Neural progenitor cell (in vitro differentiated cells): ENCODE measurements around the gene CHST4. TPM values are rescaled to one million over a fixed set of nuclear protein-coding genes. Genes with fewer than 3 reads are reported as not detected.
A peak's percentile ranks its signal among the peaks of the same experiment; 100 is the strongest.

ENCODE experiments used
- DNase-seq: peaks from one replicate; pipeline ENCODE4 v3.0.0-alpha.2; 2016; ENCODE audit warnings: low spot score
- H2AFZ ChIP-seq: fragments of 200-600 bp; sonication (generic); replicated peaks from 2 replicates; pipeline ENCODE4 v1.6.1; 2016; ENCODE audit warnings: antibody characterized with exemption
- H3F3A ChIP-seq: fragments of 200-600 bp; sonication (generic); 2 replicates; pipeline ENCODE4 v1.6.1; 2016; ENCODE audit warnings: antibody characterized with exemption, low read depth
- H3K27ac ChIP-seq: fragments of 200-600 bp; sonication (generic); 2 replicates; pipeline ENCODE4 v1.5.1; 2016; ENCODE audit warnings: mild to moderate bottlenecking
- H3K27me3 ChIP-seq: fragments of 200-600 bp; sonication (generic); 2 replicates; pipeline ENCODE4 v1.6.1; 2016; ENCODE audit warnings: mild to moderate bottlenecking, moderate library complexity
- H3K36me3 ChIP-seq: fragments of 200-600 bp; sonication (generic); 2 replicates; pipeline ENCODE4 v1.5.1; 2016
- H3K4me1 ChIP-seq: fragments of 200-600 bp; sonication (generic); 2 replicates; pipeline ENCODE4 v1.6.1; 2016; ENCODE audit warnings: mixed run types
- H3K4me2 ChIP-seq: fragments of 200-600 bp; sonication (generic); 2 replicates; pipeline ENCODE4 v1.6.1; 2016
- H3K4me3 ChIP-seq: fragments of 200-600 bp; sonication (generic); 2 replicates; pipeline ENCODE4 v1.5.1; 2016
- H3K79me2 ChIP-seq: fragments of 200-600 bp; sonication (generic); 2 replicates; pipeline ENCODE4 v1.6.1; 2016; ENCODE audit warnings: low read depth
- H3K9ac ChIP-seq: fragments of 200-600 bp; sonication (generic); 2 replicates; pipeline ENCODE4 v1.6.1; 2016
- H3K9me3 ChIP-seq: fragments of 200-600 bp; sonication (generic); 2 replicates; pipeline ENCODE4 v1.5.1; 2016; ENCODE audit warnings: low read depth
- H4K20me1 ChIP-seq: fragments of 200-600 bp; sonication (generic); 2 replicates; pipeline ENCODE4 v1.6.1; 2016; ENCODE audit warnings: low read depth
- H3K27ac Mint-ChIP-seq: 3 replicates; pipeline ENCODE4 v1.8.0; 2021; ENCODE audit warnings: mixed read lengths
- H3K27me3 Mint-ChIP-seq: 2 replicates; pipeline ENCODE4 v1.8.0; 2022; ENCODE audit warnings: low read depth, mild to moderate bottlenecking, inconsistent platforms, moderate library complexity, mixed read lengths; ENCODE audit not compliant: insufficient read depth
- H3K36me3 Mint-ChIP-seq: 3 replicates; pipeline ENCODE4 v1.8.0; 2021; ENCODE audit warnings: mixed read lengths
- H3K4me1 Mint-ChIP-seq: 3 replicates; pipeline ENCODE4 v1.8.0; 2021; ENCODE audit warnings: mixed read lengths
- H3K4me3 Mint-ChIP-seq: 3 replicates; pipeline ENCODE4 v1.8.0; 2021; ENCODE audit warnings: mild to moderate bottlenecking, moderate library complexity, mixed read lengths
- H3K9me3 Mint-ChIP-seq: 3 replicates; pipeline ENCODE4 v1.8.0; 2020; ENCODE audit warnings: mixed read lengths
- EZH2 ChIP-seq: fragments of 200-600 bp; sonication (generic); IDR thresholded peaks from 2 replicates; pipeline ENCODE4 v1.6.1; 2017; ENCODE audit warnings: antibody characterized with exemption, mild to moderate bottlenecking, moderate library complexity
- EZH2phosphoT487 ChIP-seq: fragments of 200-600 bp; sonication (generic); IDR thresholded peaks from 2 replicates; pipeline ENCODE4 v1.6.1; 2017; ENCODE audit warnings: antibody characterized with exemption
- total RNA-seq: library from RNA; depleted of rRNA; stranded (reverse); fragments of >200 nt; gene quantifications from 2 replicates; pipeline ENCODE4 v1.2.3, GENCODE V29; 2015; ENCODE audit warnings: low replicate concordance
- TF ChIP-seq, protein P1 (sequence below): fragments of 200-600 bp; sonication (generic); IDR thresholded peaks from 2 replicates; pipeline ENCODE4 v1.5.1; 2017; ENCODE audit warnings: antibody characterized with exemption, mild to moderate bottlenecking

Gene CHST4
- total RNA-seq, 1 donor from 2014 or later: not detected

- Histone ChIP-seq H3K4me2 (no peak overlapping the region), H3K27ac (no peak overlapping the region), H3K27me3 (peaks cover 16% of the 10 kb centered on the region), H3F3A (no peaks in the 10 kb centered on the region), H3K4me1 (no peaks in the 10 kb centered on the region), H3K9me3 (no peaks in the 10 kb centered on the region), H3K4me3 (no peak overlapping the region), H2AFZ (no peak overlapping the region), H3K9ac (no peak overlapping the region), H3K36me3 (no peaks in the 10 kb centered on the region), H3K79me2 (no peaks in the 10 kb centered on the region), H4K20me1 (no peaks in the 10 kb centered on the region)
- Mint-ChIP-seq H3K27ac (no peak overlapping the region), H3K27me3 (no peaks in the 10 kb centered on the region), H3K4me3 (no peak overlapping the region), H3K9me3 (no peaks in the 10 kb centered on the region), H3K36me3 (no peaks in the 10 kb centered on the region), H3K4me1 (no peaks in the 10 kb centered on the region)
- DNase-seq: no peak
- TF ChIP-seq EZH2 (no peak), EZH2phosphoT487 (no peak)
- TF ChIP-seq, protein P1, sequence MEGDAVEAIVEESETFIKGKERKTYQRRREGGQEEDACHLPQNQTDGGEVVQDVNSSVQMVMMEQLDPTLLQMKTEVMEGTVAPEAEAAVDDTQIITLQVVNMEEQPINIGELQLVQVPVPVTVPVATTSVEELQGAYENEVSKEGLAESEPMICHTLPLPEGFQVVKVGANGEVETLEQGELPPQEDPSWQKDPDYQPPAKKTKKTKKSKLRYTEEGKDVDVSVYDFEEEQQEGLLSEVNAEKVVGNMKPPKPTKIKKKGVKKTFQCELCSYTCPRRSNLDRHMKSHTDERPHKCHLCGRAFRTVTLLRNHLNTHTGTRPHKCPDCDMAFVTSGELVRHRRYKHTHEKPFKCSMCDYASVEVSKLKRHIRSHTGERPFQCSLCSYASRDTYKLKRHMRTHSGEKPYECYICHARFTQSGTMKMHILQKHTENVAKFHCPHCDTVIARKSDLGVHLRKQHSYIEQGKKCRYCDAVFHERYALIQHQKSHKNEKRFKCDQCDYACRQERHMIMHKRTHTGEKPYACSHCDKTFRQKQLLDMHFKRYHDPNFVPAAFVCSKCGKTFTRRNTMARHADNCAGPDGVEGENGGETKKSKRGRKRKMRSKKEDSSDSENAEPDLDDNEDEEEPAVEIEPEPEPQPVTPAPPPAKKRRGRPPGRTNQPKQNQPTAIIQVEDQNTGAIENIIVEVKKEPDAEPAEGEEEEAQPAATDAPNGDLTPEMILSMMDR: no peak
Measured at GRCh38 chr16:71493213-71493612, 33.0 kb upstream of the CHST4 start.

DNA sequence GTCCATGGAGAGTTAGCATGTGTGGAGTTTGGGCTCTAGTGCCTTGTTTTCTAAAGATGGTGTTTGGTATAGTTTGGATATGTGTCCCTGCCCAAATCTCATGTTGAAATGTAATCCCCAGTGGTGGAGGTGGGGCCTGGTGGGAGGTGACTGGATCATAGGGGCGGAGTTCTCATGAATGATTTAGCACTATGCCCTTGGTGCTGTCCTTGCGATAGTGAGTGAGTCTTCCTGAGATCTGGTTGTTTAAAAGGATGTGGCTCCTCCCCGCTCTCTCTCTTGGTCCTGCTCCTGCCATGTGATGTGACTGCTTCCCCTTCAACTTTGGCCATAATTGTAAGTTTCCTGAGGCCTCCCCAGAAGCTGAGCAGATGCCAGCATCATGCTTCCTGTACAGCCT, 28.2 kb upstream of the CHST4 start:
- Mint-ChIP-seq H3K9me3 (no peaks in the 10 kb centered on the region), H3K27ac (no peak overlapping the region), H3K36me3 (no peaks in the 10 kb centered on the region), H3K4me1 (no peaks in the 10 kb centered on the region), H3K4me3 (no peak overlapping the region), H3K27me3 (peaks cover 4% of the 10 kb centered on the region)
- H4K20me1 ChIP-seq: no peaks in the 10 kb centered on the region
- H3K4me2 ChIP-seq: no peak overlapping the region
- no peaks in the 10 kb centered on the region for H3F3A ChIP-seq
- H3K9me3 ChIP-seq: no peaks in the 10 kb centered on the region
- no peak overlapping the region for H3K9ac ChIP-seq
- DNase-seq: no peak
- no peaks in the 10 kb centered on the region for H3K27me3 ChIP-seq
- no peaks in the 10 kb centered on the region for H3K36me3 ChIP-seq
- no peak overlapping the region for H2AFZ ChIP-seq
- no peaks in the 10 kb centered on the region for H3K79me2 ChIP-seq
- H3K4me3 ChIP-seq: no peak overlapping the region
- no peak for TF ChIP-seq EZH2phosphoT487
- TF ChIP-seq, protein P1: no peak
- TF ChIP-seq EZH2: no peak
- H3K27ac ChIP-seq: no peak overlapping the region
- no peaks in the 10 kb centered on the region for H3K4me1 ChIP-seq

DNA sequence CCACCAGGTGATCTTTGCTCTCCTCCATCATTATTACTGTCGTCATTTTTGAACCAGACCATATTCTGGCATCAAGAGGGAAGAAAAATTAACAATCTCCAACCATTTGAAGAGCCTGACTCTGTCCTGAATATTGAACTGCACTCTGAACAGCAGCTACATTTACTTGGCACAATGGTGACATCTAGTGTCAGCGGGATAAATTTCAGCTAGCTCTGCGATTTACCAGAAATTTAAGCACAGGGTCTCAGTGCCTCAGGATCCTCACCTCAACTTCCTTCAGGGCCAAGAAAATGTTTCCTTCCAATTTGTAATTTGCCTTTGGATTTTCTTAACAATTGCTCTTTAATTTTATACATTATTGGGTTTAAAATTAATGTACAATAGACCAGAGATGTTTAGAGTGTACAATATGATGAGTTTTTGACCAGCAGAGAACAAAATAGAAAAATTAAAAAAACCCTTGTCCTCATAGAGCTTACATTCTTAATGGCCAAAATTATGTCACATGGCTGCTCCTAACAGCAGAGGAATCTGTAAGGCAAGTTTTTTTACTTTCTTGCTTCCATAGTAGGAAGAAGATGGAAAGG, 26.4 kb upstream of the CHST4 start:
- no peaks in the 10 kb centered on the region for H3K4me1 Mint-ChIP-seq
- Histone ChIP-seq H3K4me1 (no peaks in the 10 kb centered on the region), H3K4me2 (no peak overlapping the region), H3K79me2 (no peaks in the 10 kb centered on the region), H3F3A (no peaks in the 10 kb centered on the region), H2AFZ (no peak overlapping the region), H3K27me3 (no peaks in the 10 kb centered on the region), H3K9me3 (no peaks in the 10 kb centered on the region), H4K20me1 (no peaks in the 10 kb centered on the region), H3K27ac (no peak overlapping the region), H3K9ac (no peak overlapping the region), H3K36me3 (no peaks in the 10 kb centered on the region), H3K4me3 (no peak overlapping the region)
- peaks cover 4% of the 10 kb centered on the region for H3K27me3 Mint-ChIP-seq
- H3K4me3 Mint-ChIP-seq: no peak overlapping the region
- TF ChIP-seq, protein P1: peak; percentile 70
- TF ChIP-seq EZH2phosphoT487: no peak
- H3K9me3 Mint-ChIP-seq: no peaks in the 10 kb centered on the region
- H3K27ac Mint-ChIP-seq: no peak overlapping the region
- peak; percentile 72 for DNase-seq
- H3K36me3 Mint-ChIP-seq: no peaks in the 10 kb centered on the region
